Motor neuron (in vitro differentiated cells): ENCODE measurements around the gene FNDC3B. TPM values are rescaled to one million over a fixed set of nuclear protein-coding genes. Genes with fewer than 3 reads are reported as not detected.

Experiments used
- ATAC-seq, 8 experiments: fragments of 200-7000 bp; cut with Tn5 transposase; replicated peaks in 6 of 8; 2 replicates each; pipeline ENCODE4 v1.8.0; 2021; ENCODE audit warnings: mild to moderate bottlenecking in 8 of 8, moderate library complexity in 8 of 8
- H3K27ac ChIP-seq, 2 donors: fragments of 250-450 bp; sonication (Bioruptor Pico); 2 replicates each; pipeline ENCODE4 v1.9.0; 2021; ENCODE audit warnings: antibody characterized with exemption in 2 of 2, mild to moderate bottlenecking in 2 of 2, moderate library complexity in 1 of 2
- H3K4me1 ChIP-seq, 2 donors: fragments of 250-450 bp; sonication (Bioruptor Pico); replicated peaks in 1 of 2; 2 replicates each; pipeline ENCODE4 v1.6.1; 2021; ENCODE audit warnings: antibody characterized with exemption in 2 of 2, mild to moderate bottlenecking in 2 of 2, moderate library complexity in 1 of 2
- H3K4me3 ChIP-seq, 5 donors: fragments of 250-450 bp; sonication (Bioruptor Pico); 2 replicates each; pipeline ENCODE4 v1.9.0; 2021; ENCODE audit warnings: antibody characterized with exemption in 5 of 5, mild to moderate bottlenecking in 5 of 5, moderate library complexity in 4 of 5
- WGBS, 10 experiments: fragments of 450-650 bp; shearing (Covaris generic); methylation state at CpG; one replicate each; pipeline ENCODE4 v1.0.0; 2022; 5-methylcytosine and 5-hydroxymethylcytosine counted together
- in situ Hi-C, 9 experiments: fragments of 400-800 bp; cut with MboI; loops; one replicate each; pipeline ENCODE4 v1.15.0; 2021; ENCODE audit warnings: low sequenced_read_pairs in 9 of 9, low pct_unique_long_range_greater_than_20kb in 2 of 9; ENCODE audit not compliant: unreplicated experiment in 9 of 9
- total RNA-seq, 8 experiments: library from RNA; unstranded; fragments of 300-600 nt; gene quantifications; 2 replicates each; pipeline versions ENCODE4 v1.2.3 to v1.2.4, GENCODE V29; 2022

The FNDC3B gene
- total RNA-seq, 8 experiments from 2014 or later, result 12.4 to 77.0 (median 36.6) TPM

DNA sequence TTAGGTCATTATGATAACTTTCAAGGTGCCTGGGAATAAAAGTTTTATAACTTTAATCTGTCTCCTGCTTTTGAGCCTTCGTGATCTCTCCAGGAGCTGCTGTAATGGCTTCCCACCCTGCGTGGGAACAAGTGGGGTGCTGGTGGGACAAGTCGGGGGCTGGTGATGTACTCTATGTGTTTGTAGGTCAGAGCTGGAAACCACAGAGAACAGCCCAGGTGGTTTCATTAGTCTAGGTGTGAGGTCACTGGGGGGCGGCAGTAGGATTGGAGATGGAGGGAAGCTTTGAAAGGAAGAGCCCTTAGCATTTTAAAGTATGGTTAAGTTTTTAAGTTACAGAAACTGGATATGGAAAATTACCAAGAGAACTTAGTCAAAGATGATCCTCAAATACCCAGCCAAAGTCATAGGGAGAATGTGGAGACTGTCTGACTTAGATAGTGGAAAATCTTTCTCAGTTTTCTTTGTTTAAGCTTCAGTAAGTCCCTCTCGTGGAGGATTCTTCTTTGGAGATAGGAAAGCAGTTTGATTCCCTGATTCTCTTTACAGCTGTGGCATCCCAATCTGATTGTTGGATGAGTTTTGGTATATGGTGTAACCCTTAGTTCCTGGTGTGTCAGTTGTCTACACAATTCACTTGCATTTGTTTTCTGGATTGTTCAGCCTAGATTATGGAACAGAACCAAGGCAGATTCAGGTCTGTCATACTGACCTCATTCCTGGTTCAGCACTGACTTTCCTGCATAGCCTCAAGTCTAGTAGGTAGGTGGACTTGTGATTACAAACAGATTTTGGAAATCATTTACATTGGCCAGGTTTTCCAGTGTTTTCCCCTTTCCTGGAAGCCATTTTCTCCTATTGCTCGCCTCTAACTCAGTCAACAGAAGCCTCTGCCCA lies 115.6 kb downstream of the FNDC3B start:
- peaks cover 0 to 32% of the 10 kb centered on the region in 2 donors for H3K4me1 ChIP-seq
- ATAC-seq, result no peak
- no peak overlapping the region for H3K27ac ChIP-seq
- WGBS, 10 experiments, result 66 to 100% (median 92%) methylated on average over 1 to 6 of the region's 6 CpGs
- no peak overlapping the region for H3K4me3 ChIP-seq
- in situ Hi-C loops, result no loop called here

DNA sequence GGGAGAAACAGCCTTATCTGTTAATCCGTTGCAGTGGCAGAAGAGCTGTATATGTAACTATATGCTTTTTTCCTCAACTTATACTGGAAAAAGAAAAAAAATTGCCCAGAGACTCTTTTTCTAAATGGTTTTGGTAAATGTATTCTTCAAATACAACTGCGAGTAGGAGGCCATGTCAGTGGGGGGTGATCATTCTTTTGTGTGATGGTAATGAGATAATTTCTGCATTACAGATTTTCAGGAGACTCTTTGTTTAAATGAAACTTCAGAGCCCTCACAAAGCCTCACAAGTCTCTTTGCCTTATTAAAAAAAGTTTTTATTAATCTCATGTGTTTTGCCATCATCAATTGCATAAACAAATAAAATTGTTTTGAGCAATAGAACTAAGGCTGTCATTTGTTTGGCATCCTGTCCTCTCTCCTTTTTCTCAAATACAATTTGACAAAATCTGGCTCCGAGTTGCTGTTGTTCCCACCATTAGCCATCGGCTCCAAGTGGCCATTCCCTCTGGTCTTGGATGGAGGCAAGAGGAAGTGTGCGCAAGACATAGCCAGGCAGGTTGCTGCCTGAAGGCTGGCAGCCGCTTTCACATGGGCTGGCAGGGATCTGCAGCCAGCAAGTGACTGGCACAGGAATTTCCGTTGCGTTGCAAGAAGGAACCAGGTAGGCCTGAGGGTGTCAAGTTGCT lies 116.7 kb downstream of the FNDC3B start:
- no peak overlapping the region for H3K27ac ChIP-seq
- H3K4me1 ChIP-seq, result peaks cover 0 to 35% of the 10 kb centered on the region in 2 donors
- ATAC-seq, result no peak
- H3K4me3 ChIP-seq, result no peak overlapping the region
- in situ Hi-C loops, result no loop called here
- 29 to 93% (median 69%) methylated on average over 1 to 8 of the region's 8 CpGs for WGBS, 10 experiments

DNA sequence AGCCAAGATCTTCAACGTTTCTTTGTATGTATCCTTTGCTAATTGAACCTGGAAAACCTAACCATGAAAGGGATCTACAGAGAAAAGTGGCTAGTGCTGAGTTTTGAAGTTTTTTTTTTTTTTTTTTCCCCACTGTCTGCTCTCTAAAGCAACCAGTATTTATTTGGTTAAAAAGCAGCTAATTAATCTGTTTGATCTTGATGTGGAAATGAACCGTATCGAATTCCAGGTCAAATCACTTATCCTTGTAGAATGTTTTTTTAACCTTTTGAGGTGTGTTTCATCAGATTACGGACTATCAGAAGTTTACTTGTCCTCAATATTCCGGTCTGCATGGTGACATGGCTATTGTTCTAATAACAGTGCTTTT lies 117.2 kb downstream of the FNDC3B start:
- H3K27ac ChIP-seq, result no peak overlapping the region
- in situ Hi-C loops, result no loop called here
- H3K4me1 ChIP-seq, result peaks cover 0 to 35% of the 10 kb centered on the region in 2 donors
- no peak for ATAC-seq
- H3K4me3 ChIP-seq, result no peak overlapping the region
- WGBS, 10 experiments, result 36 to 95% (median 62%) methylated on average over 2 to 5 of the region's 5 CpGs

DNA sequence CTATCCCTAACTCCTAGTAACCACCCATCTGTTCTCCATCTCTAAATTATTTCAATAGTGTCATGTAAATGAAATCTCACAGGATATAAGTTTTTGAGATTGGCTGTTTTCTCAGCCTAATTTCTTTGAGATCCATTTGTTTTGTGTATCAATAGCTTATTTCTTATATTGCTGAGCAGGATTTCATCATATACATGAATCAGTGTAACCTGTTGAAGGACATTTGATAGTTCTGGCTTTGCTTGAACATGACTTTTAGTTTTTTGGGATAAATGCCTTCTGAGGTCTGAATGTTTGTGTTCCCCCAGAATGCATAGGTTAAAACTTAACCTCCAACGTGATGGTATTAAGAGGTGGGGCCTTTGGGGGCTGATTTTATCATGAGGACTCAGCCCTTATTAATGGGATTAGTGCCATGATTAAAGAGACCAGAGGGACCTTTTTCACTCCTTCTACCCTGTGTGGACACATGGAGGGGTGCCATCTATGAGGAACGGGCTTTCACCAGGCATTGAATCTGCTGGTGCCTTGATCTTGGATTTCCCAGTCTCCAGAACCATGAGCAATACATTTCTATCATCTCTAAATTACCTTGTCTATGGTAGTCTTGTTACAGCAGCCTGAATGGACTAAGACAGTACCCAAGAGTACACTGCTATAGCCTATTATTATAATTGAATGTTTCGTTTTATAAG lies 118.3 kb downstream of the FNDC3B start:
- in situ Hi-C loops, result no loop called here
- Histone ChIP-seq H3K27ac (no peak overlapping the region), H3K4me3 (no peak overlapping the region), H3K4me1 (peaks cover 0 to 27% of the 10 kb centered on the region in 2 donors)
- 58 to 100% (median 94%) methylated on average over 1 to 3 of the region's 3 CpGs; no CpG with 5 or more reads in 1 of the 10 experiments for WGBS, 10 experiments
- ATAC-seq, result no peak

DNA sequence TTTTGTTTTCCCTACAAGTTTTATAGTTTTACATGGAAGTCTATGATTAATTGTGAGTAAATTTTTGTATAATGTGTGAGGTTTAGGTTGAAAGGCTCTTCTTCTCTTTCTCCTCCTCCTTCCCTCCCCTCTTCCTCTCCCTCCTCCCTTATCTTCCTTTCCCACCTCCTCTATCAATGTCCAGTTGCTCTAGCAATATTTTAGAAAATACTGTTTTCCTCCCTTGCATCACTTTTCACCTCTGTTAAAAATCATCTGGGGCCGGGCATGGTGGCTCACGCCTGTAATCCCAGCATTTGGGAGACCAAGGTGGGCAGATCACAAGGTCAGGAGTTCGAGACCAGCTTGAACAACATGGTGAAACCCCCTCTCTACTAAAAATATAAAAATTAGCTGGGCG lies 119.4 kb downstream of the FNDC3B start:
- WGBS, 10 experiments, result 72 to 100% (median 90%) methylated on average over 1 to 4 of the region's 4 CpGs; no CpG with 5 or more reads in 5 of the 10 experiments
- Histone ChIP-seq H3K4me1 (peaks cover 0 to 18% of the 10 kb centered on the region in 2 donors), H3K27ac (no peak overlapping the region), H3K4me3 (no peak overlapping the region)
- in situ Hi-C loops, result no loop called here
- no peak for ATAC-seq

DNA sequence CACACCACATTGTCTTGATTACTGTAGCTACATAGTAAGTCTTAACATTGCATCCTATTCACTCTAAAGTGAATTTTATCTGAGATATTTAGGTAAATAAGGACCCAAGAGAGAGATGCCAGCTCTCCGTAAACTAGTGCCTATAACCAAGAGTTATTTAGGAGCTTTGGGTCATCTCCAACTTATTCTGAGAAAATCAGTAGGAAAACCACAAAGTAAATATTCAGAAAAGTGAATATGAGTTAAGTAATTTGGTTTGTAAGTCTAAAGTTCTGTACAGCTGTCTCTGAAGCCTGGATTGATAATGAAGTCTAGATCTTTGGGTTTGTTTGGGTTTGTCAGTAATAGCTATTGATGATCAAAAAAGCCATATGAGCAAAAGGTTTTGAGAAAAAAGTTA lies 120.0 kb downstream of the FNDC3B start:
- Histone ChIP-seq H3K4me1 (peaks cover 0 to 18% of the 10 kb centered on the region in 2 donors), H3K27ac (no peak overlapping the region), H3K4me3 (no peak overlapping the region)
- WGBS, 10 experiments, result 27 to 100% (median 90%) methylated on average over 1 of the region's 1 CpG; no CpG with 5 or more reads in 3 of the 10 experiments
- in situ Hi-C loops, result no loop called here
- ATAC-seq, result no peak

DNA sequence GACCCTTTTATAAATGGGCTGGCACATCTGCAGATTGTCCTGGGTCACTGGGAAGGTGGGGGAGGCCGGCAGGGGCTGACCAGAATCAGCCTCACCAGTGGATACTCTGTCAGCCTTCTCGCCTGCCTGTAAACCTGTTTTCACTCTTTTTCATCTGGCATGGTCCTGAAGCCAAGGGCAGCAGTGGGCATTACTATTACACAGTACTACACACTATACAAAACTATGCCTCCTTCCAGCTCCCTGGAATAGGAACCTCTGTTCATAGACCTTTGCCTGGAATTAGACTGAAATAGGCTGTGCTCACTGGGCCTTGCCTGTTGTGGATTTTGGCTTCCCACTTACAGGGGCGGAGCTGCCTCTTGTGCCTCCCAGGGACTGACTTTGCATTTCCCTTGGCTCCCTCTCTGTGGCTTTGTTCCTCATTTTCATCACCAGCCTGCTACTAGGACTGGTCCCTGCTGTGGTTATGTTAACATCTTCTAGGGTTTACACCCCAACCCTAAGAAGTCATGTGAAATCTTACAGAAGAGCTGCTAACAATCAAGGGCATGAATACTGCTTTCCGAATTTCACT lies 120.7 kb downstream of the FNDC3B start:
- H3K4me1 ChIP-seq, result peaks cover 0 to 18% of the 10 kb centered on the region in 2 donors
- no peak overlapping the region for H3K4me3 ChIP-seq
- in situ Hi-C loops, result no loop called here
- 0 to 54% (median 25%) methylated on average over 1 to 2 of the region's 4 CpGs; no CpG with 5 or more reads in 4 of the 10 experiments for WGBS, 10 experiments
- ATAC-seq, result peak in 5 of 8 experiments; percentile 22 to 95 (median 75)
- H3K27ac ChIP-seq, result no peak overlapping the region

DNA sequence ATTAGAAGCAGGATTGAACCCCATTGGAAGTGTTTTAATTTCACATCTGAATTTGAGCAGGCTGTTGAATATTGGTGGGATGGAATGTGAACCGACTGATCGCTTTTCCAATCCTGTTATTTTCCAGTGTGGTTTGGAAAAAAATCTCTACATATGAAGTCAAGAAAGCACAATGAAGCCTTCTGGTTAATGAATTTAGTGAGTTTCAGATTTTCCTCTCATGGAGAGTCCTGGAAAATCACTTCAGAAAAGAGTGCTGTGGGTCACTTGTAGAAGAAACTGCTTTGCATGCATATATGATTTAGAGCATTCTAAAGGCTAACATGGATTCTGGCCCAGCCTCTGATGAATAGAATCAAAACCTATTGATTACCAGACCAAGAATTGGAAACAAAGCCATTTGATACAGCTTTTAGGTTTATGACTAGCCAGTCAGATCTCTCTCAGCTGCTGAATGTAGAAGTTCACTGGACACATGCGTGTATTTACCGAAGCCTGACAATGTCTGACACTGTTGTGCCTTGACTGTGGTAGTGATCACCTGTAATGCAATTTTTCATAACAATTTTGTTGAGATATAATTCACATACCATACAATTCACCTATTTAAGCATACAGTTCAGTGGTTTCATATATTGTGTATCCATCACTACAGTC lies 121.9 kb downstream of the FNDC3B start:
- WGBS, 10 experiments, result 87 to 100% (median 97%) methylated on average over 1 to 4 of the region's 4 CpGs; no CpG with 5 or more reads in 2 of the 10 experiments
- no peak overlapping the region for H3K27ac ChIP-seq
- peaks cover 0 to 6% of the 10 kb centered on the region in 2 donors for H3K4me1 ChIP-seq
- in situ Hi-C loops, result no loop called here
- no peak for ATAC-seq
- H3K4me3 ChIP-seq, result no peak overlapping the region

DNA sequence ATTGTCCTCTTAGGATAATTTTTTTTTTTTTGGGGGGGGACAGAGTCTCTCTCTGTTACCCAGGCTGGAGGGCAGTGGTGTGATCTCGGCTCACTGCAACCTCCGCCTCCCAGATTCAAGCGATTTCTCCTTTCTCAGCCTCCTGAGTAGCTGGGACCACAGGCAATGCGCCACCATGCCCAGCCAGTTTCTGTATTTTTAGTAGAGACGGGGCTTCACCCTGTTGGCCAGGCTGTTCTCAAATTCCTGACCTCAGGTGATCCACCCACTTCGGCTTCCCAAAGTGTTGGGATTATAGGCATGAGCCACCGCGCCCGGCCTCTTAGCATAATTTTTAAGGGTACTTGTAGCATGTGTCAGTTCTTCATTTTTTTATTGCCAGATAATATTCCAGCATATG lies 122.6 kb downstream of the FNDC3B start:
- in situ Hi-C loops, result no loop called here
- 95 to 100% (median 100%) methylated on average over 1 to 7 of the region's 9 CpGs; no CpG with 5 or more reads in 5 of the 10 experiments for WGBS, 10 experiments
- H3K4me1 ChIP-seq, result peaks cover 0 to 4% of the 10 kb centered on the region in 2 donors
- no peak overlapping the region for H3K27ac ChIP-seq
- ATAC-seq, result no peak
- no peak overlapping the region for H3K4me3 ChIP-seq

DNA sequence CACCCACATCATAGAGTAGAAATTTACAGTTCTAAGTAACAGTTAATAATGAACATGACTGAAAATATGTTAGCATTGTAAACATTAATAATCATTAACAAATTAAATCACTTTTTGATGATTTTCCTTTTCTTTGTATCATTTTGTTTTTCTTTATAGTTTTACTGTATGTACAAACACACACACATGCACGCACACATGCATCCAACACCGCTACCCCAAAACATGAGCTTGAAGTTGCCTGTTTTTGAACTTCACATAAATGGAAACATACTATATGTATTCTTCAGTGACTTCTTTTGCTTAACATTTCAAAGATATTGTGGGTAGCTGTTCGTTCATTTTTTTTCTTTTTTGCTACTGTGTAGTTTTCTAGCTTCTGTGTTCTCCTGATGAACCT lies 123.9 kb downstream of the FNDC3B start:
- Histone ChIP-seq H3K4me3 (no peak overlapping the region), H3K4me1 (peaks cover 0 to 4% of the 10 kb centered on the region in 2 donors), H3K27ac (no peak overlapping the region)
- in situ Hi-C loops, result no loop called here
- no peak for ATAC-seq
- WGBS, 10 experiments, result 74 to 100% (median 86%) methylated on average over 1 to 3 of the region's 3 CpGs; no CpG with 5 or more reads in 2 of the 10 experiments

DNA sequence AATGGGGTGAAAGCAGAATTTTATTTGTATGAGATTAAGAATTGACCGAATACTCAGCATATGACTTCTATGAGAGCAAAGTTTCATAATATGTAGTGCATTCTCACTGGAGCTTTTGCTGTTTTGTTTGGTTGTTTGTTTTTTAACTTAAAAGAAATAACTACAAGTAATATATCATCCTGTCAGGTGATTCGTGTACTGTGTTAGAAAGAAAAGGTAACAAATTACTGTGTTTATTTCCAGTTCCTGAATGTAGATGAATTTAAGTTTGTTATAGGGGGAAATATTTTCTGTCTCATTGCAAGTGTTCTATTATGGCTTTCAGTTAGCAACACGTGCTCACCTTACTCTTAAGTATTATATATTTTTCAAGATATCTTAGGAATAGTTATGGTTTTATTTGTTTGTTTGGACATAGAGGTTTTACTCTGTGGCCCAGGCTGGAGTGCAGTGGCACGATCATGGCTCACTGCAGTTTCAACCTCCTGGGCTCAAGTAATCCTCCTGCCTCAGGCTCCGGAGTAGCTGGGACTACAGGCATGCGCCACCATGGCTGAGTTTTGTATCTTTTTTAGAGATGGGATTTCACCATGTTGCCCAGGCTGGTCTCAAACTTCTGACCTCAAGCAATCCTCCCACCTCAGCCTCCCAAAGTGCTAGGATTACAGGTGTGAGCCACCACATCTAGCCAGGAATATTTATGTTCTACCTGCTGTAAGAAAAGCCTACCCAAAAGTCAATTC lies 125.4 kb downstream of the FNDC3B start:
- Histone ChIP-seq H3K27ac (no peak overlapping the region), H3K4me3 (no peak overlapping the region), H3K4me1 (peaks cover 0 to 7% of the 10 kb centered on the region in 2 donors)
- WGBS, 10 experiments, result 79 to 100% (median 95%) methylated on average over 3 to 6 of the region's 6 CpGs
- ATAC-seq, result no peak
- in situ Hi-C loops, result no loop called here

DNA sequence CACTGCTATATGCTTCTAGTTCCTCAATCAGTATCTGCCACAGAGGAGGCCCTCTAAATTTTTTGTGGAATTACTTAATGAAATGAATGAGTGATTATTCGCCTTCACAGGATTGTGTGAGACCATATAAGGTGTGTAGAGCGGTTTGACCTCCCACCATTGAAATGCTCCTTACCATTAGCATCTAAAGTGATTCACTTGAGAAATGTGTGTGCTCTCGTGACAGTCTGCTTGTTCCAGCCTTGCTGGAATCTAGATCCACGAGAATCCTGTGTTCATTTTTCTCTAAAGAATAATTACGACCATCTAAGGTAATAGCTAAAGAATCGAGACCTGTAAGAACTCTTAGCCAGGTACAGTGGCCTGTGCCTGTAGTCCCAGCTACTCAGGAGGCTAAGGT lies 126.9 kb downstream of the FNDC3B start:
- no peak for ATAC-seq
- in situ Hi-C loops, result no loop called here
- Histone ChIP-seq H3K4me1 (peaks cover 2 to 7% of the 10 kb centered on the region in 2 donors), H3K27ac (no peak overlapping the region), H3K4me3 (no peak overlapping the region)
- WGBS, 10 experiments, result 80 to 100% (median 95%) methylated on average over 1 to 4 of the region's 6 CpGs; no CpG with 5 or more reads in 1 of the 10 experiments
